SK-N-SH treated with all-trans-retinoic acid at 6 μM for 48 hours (cell line): Measurements from ENCODE around the gene LCN6.

ENCODE experiments used
- ATAC-seq: fragments of 200-7000 bp; cut with Tn5 transposase; 3 replicates; pipeline ENCODE4 v1.9.1; 2020; ENCODE audit warnings: mild to moderate bottlenecking, moderate library complexity
- ARNTL ChIP-seq: fragments of 450-650 bp; formaldehyde crosslinking; IDR thresholded peaks from 2 replicates; pipeline ENCODE4 v1.5.0; 2020; ENCODE audit warnings: low read depth, mild to moderate bottlenecking, moderate library complexity, borderline replicate concordance
- BACH2 ChIP-seq: fragments of 250-450 bp; sonication (Bioruptor Pico); IDR thresholded peaks from 2 replicates; pipeline ENCODE4 v1.9.0; 2021; ENCODE audit warnings: mild to moderate bottlenecking, borderline replicate concordance
- CREB5 ChIP-seq: fragments of 250-450 bp; sonication (Bioruptor Pico); IDR thresholded peaks from 2 replicates; pipeline ENCODE4 v1.5.1; 2020; ENCODE audit warnings: low read depth, mild to moderate bottlenecking, moderate library complexity
- CSDC2 ChIP-seq: fragments of 250-450 bp; sonication (Bioruptor Pico); IDR thresholded peaks from 2 replicates; pipeline ENCODE4 v1.5.0; 2020; ENCODE audit warnings: mild to moderate bottlenecking, moderate library complexity
- CSRNP3 ChIP-seq: fragments of 250-450 bp; sonication (Bioruptor Pico); IDR thresholded peaks from 2 replicates; pipeline ENCODE4 v1.5.1; 2021; ENCODE audit warnings: mild to moderate bottlenecking, moderate library complexity
- GLIS3 ChIP-seq: fragments of 250-450 bp; sonication (Bioruptor Pico); IDR thresholded peaks from 2 replicates; pipeline ENCODE4 v1.5.0; 2020; ENCODE audit warnings: mild to moderate bottlenecking, moderate library complexity
- OSR1 ChIP-seq: fragments of 250-450 bp; sonication (Bioruptor Pico); IDR thresholded peaks from 2 replicates; pipeline ENCODE4 v1.8.0; 2022; ENCODE audit warnings: moderate library complexity, mild to moderate bottlenecking, inconsistent platforms
- PATZ1 ChIP-seq: fragments of 250-450 bp; sonication (Bioruptor Pico); IDR thresholded peaks from 2 replicates; pipeline ENCODE4 v1.8.0; 2020; ENCODE audit warnings: mild to moderate bottlenecking, moderate library complexity, borderline replicate concordance
- POU6F1 ChIP-seq: fragments of 250-450 bp; sonication (Bioruptor Pico); IDR thresholded peaks from 2 replicates; pipeline ENCODE4 v1.8.0; 2021; ENCODE audit warnings: low read depth, mild to moderate bottlenecking, moderate library complexity, borderline replicate concordance
- PPARA ChIP-seq: fragments of 250-450 bp; sonication (Bioruptor Pico); IDR thresholded peaks from 2 replicates; pipeline ENCODE4 v1.5.0; 2020; ENCODE audit warnings: mild to moderate bottlenecking, borderline replicate concordance
- RARB ChIP-seq: fragments of 250-450 bp; sonication (Bioruptor Pico); IDR thresholded peaks from 2 replicates; pipeline ENCODE4 v1.8.0; 2021; ENCODE audit warnings: mild to moderate bottlenecking, moderate library complexity
- SNAI2 ChIP-seq: fragments of 250-450 bp; sonication (Bioruptor Pico); IDR thresholded peaks from 2 replicates; pipeline ENCODE4 v1.5.0; 2020; ENCODE audit warnings: mild to moderate bottlenecking, moderate library complexity
- TCF4 ChIP-seq: fragments of 250-450 bp; sonication (Bioruptor Pico); IDR thresholded peaks from 2 replicates; pipeline ENCODE4 v1.8.0; 2021; ENCODE audit warnings: mild to moderate bottlenecking, moderate library complexity, borderline replicate concordance
- TOX ChIP-seq: fragments of 250-450 bp; sonication (Bioruptor Pico); IDR thresholded peaks from 2 replicates; pipeline ENCODE4 v1.8.0; 2021; ENCODE audit warnings: mild to moderate bottlenecking, moderate library complexity, borderline replicate concordance
- TSHZ2 ChIP-seq: fragments of 250-450 bp; sonication (Bioruptor Pico); IDR thresholded peaks from 2 replicates; pipeline ENCODE4 v1.5.0; 2020; ENCODE audit warnings: mild to moderate bottlenecking, moderate library complexity
- ZC3H10 ChIP-seq: fragments of 250-450 bp; sonication (Bioruptor Pico); IDR thresholded peaks from 2 replicates; pipeline ENCODE4 v1.5.1; 2021; ENCODE audit warnings: mild to moderate bottlenecking, moderate library complexity
- ZFP30 ChIP-seq: fragments of 450-650 bp; formaldehyde crosslinking; IDR thresholded peaks from 2 replicates; pipeline ENCODE4 v1.5.0; 2022; ENCODE audit warnings: mild to moderate bottlenecking, moderate library complexity
- ZNF565 ChIP-seq: fragments of 450-650 bp; formaldehyde crosslinking; conservative IDR thresholded peaks from 2 replicates; pipeline ENCODE4 v1.5.0; 2020; ENCODE audit warnings: low read depth, mild to moderate bottlenecking, moderate library complexity
- ZNF8 ChIP-seq: fragments of 450-650 bp; formaldehyde crosslinking; IDR thresholded peaks from 2 replicates; pipeline ENCODE4 v1.5.0; 2020; ENCODE audit warnings: mild to moderate bottlenecking, moderate library complexity

Gene LCN6

GRCh38 chr9:136757328-136757727 is 9.0 kb upstream of the LCN6 start:
- ATAC-seq, result no peak
- no peak for TF ChIP-seq PPARA (CRISPR knock-in tag)
- no peak for TF ChIP-seq RARB (CRISPR knock-in tag)
- TF ChIP-seq ZC3H10 (CRISPR knock-in tag), result no peak
- TF ChIP-seq TSHZ2 (CRISPR knock-in tag), result no peak
- no peak for TF ChIP-seq POU6F1
- no peak for TF ChIP-seq SNAI2 (CRISPR knock-in tag)
- TF ChIP-seq OSR1, result no peak
- no peak for TF ChIP-seq CSRNP3 (CRISPR knock-in tag)
- TF ChIP-seq BACH2 (CRISPR knock-in tag), result no peak
- no peak for TF ChIP-seq TCF4 (CRISPR knock-in tag)
- no peak for TF ChIP-seq ZNF565 (CRISPR knock-in tag)
- no peak for TF ChIP-seq CREB5 (CRISPR knock-in tag)
- no peak for TF ChIP-seq GLIS3 (CRISPR knock-in tag)
- TF ChIP-seq PATZ1 (CRISPR knock-in tag), result no peak
- TF ChIP-seq CSDC2, result no peak

- ATAC-seq, result no peak
- TF ChIP-seq CREB5 (CRISPR knock-in tag) (no peak), TSHZ2 (CRISPR knock-in tag) (no peak), ARNTL (no peak), ZFP30 (CRISPR knock-in tag) (no peak), ZC3H10 (CRISPR knock-in tag) (no peak), POU6F1 (no peak), RARB (CRISPR knock-in tag) (no peak), SNAI2 (CRISPR knock-in tag) (no peak), TOX (CRISPR knock-in tag) (no peak), ZNF8 (no peak), BACH2 (CRISPR knock-in tag) (no peak), OSR1 (no peak), ZNF565 (CRISPR knock-in tag) (no peak), TCF4 (CRISPR knock-in tag) (no peak)
Observed at GRCh38 chr9:136756836-136757235, 8.5 kb upstream of the LCN6 start.
